GM18520 (cell line): ENCODE results near the gene MYMX.

Experiments used
- ATAC-seq: cut with Tn5 transposase; IDR thresholded peaks from one replicate; pipeline ENCODE4 v1.9.1; 2021; ENCODE audit not compliant: unreplicated experiment

MYMX gene

GRCh38 chr6:44249082-44249748, 32.5 kb downstream of the MYMX start:
- no peak for ATAC-seq

GRCh38 chr6:44250067-44250717, 33.5 kb downstream of the MYMX start:
- ATAC-seq: no peak

- ATAC-seq: no peak
Observed at GRCh38 chr6:44250718-44251123, 34.0 kb downstream of the MYMX start.

DNA sequence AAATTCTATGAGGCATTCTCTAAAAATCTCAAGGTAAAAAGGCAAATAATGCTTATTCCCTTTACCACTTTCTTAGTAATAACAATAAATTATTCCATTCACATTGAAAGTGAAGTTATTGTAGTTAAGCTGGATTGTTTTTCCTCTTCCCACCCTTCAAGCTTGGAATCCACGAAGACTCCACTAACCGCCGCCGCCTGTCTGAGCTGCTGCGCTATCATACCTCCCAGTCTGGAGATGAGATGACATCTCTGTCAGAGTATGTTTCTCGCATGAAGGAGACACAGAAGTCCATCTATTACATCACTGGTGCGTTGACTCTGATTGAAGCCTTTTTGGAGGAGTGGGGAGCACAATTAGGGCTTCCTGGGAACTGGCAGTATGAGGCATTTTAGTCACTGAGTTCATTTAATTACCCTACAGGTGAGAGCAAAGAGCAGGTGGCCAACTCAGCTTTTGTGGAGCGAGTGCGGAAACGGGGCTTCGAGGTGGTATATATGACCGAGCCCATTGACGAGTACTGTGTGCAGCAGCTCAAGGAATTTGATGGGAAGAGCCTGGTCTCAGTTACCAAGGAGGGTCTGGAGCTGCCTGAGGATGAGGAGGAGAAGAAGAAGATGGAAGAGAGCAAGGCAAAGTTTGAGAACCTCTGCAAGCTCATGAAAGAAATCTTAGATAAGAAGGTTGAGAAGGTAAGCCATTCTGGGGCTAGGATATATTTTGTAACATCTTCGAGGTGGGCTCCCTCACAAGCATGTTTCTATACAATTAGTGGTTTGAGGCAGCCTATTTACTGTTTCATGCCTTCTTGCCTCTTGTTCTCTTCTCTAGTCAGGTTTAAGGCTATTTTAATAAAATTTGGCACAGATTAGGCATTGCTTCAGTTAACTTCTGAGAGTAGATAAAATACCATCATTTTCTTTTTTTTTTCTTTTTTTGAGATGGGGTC, 35.1 kb downstream of the MYMX start:
- no peak for ATAC-seq

DNA sequence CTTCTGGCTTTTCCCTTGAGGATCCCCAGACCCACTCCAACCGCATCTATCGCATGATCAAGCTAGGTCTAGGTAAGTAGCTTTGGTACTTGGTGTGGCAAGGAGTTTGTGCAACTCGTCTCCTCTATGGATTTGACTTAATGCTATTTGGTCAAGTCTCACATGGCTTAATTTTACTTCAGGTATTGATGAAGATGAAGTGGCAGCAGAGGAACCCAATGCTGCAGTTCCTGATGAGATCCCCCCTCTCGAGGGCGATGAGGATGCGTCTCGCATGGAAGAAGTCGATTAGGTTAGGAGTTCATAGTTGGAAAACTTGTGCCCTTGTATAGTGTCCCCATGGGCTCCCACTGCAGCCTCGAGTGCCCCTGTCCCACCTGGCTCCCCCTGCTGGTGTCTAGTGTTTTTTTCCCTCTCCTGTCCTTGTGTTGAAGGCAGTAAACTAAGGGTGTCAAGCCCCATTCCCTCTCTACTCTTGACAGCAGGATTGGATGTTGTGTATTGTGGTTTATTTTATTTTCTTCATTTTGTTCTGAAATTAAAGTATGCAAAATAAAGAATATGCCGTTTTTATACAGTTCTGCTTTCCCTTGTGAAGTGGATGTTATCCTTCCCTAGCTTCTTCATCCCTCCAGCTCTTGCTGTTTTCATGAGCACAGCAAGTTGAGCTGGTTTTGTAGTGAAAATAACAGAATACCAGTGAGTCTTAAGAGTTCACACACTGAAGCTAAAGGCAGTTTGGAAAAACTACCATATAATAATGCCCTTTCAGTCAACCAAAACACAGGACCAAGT, 36.8 kb downstream of the MYMX start:
- no peak for ATAC-seq

DNA sequence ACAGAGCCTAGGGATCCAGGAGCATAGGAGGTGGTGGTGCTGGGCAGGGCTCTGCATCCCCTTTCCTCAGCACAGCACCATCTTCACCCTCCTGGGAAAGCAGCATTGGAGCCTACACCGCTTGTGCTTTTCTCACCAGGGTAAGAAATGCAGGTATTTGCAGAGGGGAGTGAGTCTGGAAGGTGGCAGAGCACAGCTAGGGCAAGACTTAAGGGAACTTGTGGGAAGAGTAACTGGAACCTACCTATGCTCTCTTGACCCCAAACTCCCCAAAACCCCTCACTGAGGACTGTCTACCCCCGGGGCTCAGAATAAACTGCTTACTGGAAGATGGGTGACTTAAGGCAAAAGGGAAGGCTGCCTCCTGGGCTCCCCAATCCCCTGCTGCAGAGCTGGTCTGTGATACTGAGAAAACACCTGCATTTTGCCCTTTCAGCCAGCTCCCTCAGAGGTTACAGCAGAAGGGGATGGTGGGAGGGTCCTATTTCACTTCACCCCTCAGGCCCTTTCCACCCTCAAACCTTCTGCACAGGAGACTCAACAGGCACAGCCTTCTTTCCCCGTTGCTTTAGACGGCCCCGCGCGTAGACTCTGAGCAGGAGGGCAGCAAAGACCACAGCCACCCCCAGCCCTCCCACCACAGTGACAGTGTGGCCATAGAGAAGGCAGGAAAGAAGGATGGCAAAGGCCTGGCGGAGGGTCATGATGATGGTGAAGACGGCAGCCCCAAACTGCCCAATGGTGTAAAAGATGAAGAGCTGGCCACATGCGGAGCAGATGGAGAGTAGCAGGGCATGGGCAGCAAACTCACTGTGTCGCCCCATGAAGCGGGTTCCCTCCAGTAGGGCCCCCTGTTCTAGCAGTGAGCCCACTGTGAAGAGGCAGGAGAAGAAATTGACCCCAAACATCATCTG, 37.7 kb downstream of the MYMX start:
- ATAC-seq: no peak

GRCh38 chr6:44255105-44255808, 38.5 kb downstream of the MYMX start:
- ATAC-seq: no peak

DNA sequence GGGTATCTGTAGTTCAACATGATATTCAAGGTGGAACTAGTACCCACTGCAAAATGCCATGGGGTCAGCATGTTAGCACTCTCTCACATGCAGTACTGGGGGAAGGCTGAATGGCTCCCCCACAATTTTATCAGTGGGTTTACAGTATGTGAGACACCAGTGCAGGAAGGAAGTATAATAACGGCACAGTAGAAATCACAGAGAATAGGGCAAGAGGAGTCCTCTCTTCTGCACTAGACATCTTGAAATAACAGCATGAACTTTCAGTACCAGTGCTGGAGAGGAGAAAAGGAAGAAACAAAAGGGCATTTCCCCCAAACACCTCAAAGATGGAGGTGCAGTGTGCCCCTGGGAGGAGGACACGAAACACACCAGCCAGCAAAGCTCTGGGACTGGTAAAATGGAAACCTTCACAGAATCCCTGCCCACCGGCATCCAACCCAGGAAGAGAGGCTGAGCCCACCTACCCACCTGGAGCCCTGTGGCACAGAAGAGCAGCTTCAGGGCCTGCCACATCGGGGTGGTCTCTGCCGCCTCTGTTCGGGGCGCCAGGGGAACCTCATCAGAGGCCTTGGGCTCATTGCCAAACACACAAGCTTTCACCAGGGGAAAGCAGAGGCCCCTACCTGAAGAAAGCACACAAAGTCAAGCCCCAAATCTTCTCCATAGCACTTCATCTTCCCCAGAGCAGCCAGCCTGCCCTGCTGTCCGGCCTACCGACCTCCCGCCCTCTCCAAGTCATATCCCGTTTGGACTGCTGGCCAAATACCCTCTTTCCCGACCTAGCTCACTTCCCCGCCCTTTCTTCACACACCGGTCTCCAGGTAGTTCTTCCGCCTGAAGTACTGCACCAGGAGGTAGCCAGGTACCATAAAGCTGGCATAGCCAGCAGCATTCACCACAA, 39.4 kb downstream of the MYMX start:
- no peak for ATAC-seq

DNA sequence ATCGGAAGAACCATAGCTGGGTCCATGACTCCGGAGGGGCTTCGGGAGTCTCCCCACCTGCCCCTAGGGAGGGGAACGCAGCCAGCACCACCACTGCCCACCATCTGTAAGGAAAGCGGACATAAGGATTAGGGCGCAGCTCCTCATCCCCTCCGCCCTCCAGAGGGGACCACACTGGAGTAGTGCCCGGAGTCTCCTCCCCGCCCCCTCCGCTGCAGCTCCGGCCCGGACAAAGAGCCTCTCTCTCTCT, 40.0 kb downstream of the MYMX start:
- ATAC-seq: no peak

DNA sequence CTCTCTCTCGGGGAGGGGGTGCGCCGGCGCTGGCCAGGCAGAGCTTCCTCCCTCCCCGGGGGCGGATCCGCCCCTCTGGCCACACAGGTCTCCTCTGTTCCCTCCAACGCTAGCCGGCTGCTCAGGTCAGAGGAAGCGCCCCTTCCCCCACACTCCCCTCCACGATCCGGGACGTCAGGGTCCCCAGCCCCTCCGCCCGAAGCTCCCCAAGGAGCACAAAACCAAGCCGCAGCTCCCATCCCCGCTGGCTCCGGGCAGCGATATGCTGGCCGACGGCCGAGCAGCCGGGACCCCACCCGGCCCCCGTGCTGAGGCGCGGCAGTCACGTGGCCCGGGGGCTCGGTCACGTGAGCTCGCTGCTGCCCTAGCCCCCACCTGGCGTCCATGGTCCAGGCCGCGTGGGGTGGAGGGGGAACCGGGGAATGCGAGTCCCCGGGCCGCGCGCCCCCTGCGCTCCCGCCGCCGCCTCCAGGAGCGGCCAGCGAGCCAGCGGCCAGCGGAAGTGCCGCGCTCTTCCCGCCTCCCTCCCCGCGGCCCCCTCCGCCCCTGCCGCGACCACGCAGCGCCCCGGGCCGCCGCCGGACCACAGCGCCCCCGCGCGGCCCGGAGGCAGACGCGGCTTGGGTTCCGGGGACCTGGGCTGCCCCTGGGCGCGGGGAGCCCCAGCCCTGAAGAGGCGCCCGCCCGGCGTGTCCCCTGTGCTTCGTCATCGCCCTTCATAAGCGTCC, 40.5 kb downstream of the MYMX start, which contains the start of gene SLC35B2:
SLC35B2 (minus strand) TSS at position 504 of the 728 bp plus-strand sequence; CDS start at position 386, 118 bp downstream.
- peak; percentile 36 for ATAC-seq

GRCh38 chr6:44257753-44258324, 41.1 kb downstream of the MYMX start:
- ATAC-seq: no peak

- no peak for ATAC-seq
Observed at GRCh38 chr6:44258325-44258863, 41.7 kb downstream of the MYMX start.

- no peak for ATAC-seq
Observed at GRCh38 chr6:44258921-44259320, 42.2 kb downstream of the MYMX start.

- ATAC-seq: no peak
Observed at GRCh38 chr6:44260011-44260410, 43.3 kb downstream of the MYMX start.

DNA sequence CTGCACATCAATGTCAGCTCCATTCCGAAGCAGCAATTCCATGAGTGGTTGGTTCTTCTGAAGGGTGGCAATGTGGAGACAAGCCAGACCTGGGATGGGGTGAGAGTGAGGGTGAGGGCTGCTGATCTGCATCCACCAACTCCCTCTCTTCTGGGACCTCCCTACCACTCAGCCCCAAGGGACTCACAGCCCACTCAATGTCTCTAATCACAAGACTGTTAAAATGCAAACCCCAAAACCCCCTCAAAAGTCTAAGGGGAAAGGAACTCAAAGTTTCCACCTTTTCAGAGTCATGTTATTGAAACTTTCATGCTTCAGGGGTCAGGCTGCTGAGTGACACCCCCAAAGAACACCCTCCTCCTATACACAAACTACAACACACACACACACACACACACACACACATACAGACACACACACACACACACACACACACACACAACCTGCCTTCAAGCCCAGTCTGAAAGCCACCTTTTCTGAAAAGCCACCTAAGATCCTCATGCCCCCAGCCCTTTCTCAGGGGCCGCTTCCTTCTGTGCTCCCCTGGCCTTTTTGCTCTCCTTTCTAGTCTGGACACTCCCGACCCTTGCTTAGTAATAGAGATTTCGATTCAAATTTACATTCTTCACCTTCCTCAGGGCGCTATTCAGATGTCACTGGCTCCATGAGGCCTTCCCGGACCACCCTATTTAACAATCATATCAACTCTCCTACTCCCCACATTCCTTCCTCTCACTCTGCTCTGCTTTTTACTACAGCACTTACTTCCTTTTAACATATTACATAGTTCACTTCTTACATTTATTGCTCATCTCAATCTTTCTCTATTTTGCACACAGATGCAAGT, 43.9 kb downstream of the MYMX start:
- no peak for ATAC-seq

- ATAC-seq: no peak
Observed at GRCh38 chr6:44261581-44261980, 44.9 kb downstream of the MYMX start.
